Kidney glomerular epithelial cell (primary cell): ENCODE data around the gene OVAAL.

Experiments
- DNase-seq: peaks from one replicate; lab custom pipeline; 2025; lab: John Stamatoyannopoulos, UW

Gene OVAAL

GRCh38 chr1:180558664-180559063 is at the start of gene OVAAL:
OVAAL (plus strand) TSS chr1:180558964.
- no peak for DNase-seq

- no peak for DNase-seq
Observed at GRCh38 chr1:180510882-180511281, 47.9 kb upstream of the OVAAL start.

GRCh38 chr1:180513531-180513930 is 45.2 kb upstream of the OVAAL start:
- no peak for DNase-seq

- DNase-seq: no peak
Observed at GRCh38 chr1:180515364-180515763, 43.4 kb upstream of the OVAAL start.

DNA sequence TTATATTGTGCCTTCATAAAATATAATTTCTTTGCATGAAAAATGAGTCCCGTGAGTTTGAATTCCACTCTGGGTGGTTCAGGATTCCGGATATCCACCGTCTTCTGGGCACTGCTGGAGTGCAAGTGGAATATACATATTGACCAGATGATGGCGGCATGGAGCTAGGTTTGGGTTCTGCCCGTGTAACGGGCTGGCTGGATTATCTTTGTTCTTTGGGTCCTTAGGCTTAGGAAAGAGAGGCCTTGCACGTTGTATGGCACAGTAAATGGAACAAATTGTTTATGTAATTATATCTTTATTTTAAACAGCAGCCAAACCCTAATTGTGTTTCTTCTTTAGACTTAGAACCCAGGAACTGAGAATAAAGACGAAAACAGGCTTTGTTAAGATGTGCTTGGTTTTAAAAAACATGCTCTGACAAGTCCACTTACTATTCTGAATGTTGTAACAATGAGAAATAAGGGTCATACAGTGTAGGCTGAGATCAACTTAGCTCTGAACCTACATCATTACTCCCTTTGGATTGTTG is 42.8 kb upstream of the OVAAL start:
- DNase-seq: peak; percentile 89

DNA sequence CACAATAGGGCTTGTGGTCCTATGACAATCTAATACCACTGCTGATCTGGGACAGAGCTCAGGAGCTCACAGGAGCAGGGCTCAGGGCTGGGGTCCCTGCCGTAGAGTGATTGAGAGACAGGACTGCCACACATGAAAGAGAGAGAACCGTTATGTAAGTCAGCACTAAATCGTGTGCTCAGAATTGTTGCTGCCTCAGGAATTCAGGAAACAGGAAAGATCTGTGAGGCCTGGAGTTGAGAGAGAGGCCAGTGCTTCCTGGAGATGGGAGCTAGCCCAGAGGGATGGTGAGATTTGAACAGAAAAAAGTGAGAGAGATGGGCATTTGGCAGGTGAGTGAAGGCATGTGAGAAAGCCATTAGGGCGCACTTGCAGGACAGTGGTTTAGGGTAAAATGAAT is 38.9 kb upstream of the OVAAL start:
- DNase-seq: no peak

- no peak for DNase-seq
Observed at GRCh38 chr1:180521474-180522212, 37.1 kb upstream of the OVAAL start.

GRCh38 chr1:180522213-180522515 is 36.6 kb upstream of the OVAAL start:
- no peak for DNase-seq

DNA sequence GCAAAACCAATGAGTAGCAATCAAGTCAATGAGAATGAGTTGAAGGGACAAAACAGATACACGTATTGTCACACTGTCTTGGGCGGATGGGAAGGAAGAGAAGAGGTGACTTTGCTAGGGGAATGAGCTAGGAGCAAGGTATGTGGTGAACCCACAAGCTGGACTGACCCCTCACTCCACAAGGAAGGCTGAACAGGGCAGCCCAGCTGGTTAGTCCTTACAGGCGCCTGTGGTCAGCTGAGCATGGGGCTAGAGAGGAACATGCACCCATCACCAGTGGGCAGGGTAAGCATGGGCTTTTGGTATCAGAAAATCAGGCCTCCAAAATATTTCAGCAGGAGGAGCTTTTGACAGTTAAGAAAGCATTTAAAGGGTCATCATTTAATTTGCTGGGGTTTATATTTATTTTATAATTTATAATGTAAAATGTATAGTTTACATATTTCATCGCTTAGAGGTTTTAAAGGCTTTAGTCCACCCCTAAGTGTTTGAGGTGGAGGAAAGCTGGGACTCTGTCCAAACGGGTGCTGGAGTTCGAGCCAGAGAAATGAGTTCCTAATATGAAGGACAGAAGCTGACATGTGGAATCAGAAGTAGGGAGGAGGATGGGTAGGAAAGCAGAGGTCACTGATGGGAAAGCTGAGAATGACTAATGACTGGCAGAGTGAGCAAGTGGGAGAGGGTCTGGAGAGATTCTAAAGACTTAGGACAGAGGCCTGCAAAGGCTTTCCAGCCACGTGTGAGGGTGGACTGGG is 34.4 kb upstream of the OVAAL start:
- DNase-seq: no peak

DNA sequence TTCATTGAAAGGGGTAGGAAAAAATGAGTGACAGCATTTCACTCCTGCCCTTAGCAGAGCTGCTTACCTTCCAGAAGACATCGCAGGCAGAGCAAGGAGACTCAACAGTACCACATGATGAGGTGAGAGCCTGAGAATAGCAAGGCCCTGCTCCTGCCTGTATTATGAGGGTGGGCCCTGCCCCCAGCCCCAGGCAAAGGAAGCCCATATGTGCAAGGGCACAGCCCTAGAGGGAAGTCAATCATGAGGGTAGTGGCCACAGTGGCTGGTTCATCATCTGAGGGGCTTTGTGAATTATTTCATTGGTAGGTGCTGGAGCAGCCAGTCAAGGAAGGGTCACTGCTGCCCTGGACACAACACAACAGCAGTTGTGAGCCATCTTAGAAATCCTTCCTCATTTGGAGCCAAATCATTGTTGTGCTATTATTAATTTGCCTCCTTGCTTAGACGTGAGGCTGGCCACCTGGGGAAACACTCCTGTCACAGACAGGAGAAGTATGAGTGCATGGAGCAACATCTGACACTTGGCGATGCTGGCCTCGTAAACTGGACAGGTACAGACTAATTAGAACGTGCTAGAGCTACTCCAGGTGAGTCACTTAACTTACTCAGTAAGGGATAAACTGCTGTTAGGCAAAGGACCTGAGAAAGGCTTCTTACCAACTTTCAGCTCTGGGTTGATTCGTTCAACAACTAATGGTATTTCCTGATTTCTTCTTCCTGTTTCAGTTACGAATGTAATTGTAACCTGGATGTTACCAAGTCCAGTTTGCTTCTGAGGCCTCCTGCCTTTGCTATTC is 33.6 kb upstream of the OVAAL start:
- no peak for DNase-seq

GRCh38 chr1:180525715-180526039 is 33.1 kb upstream of the OVAAL start:
- no peak for DNase-seq

- DNase-seq: peak; percentile 55
Observed at GRCh38 chr1:180527101-180527669, 31.6 kb upstream of the OVAAL start.

- DNase-seq: no peak
Observed at GRCh38 chr1:180528868-180529470, 29.8 kb upstream of the OVAAL start.

GRCh38 chr1:180530501-180530900 is 28.3 kb upstream of the OVAAL start:
- peak; percentile 76 for DNase-seq

GRCh38 chr1:180532854-180533253 is 25.9 kb upstream of the OVAAL start:
- no peak for DNase-seq

GRCh38 chr1:180533266-180533987 is 25.3 kb upstream of the OVAAL start:
- peak; percentile 60 for DNase-seq

GRCh38 chr1:180534214-180534613 is 24.6 kb upstream of the OVAAL start:
- no peak for DNase-seq

DNA sequence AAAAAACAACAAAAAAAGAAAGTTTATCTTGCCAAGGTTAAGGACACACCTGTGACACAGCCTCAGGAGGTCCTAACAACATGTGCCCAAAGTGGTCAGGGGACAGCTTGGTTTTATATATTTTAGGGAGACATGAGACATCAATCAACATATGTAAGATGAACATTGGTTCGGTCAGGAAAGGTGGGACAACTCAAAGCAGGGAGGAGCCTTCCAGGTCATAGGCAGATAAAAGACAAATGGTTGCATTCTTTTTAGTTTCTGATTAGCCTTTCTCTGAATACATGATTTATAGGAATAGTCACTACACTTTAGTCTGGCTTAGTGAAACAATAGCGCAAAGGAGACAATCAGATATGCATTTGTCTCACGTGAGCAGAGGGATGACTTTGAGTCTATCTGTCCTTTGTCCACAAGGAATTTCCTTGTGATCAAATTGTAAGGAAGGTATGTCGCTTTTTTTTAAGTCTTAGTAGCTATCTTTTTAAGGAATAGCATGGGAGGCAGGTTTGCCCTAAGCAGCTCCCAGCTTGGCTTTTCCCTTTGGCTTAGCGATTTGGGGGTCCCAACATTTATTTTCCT is 23.3 kb upstream of the OVAAL start:
- no peak for DNase-seq

- DNase-seq: no peak
Observed at GRCh38 chr1:180536821-180537372, 21.9 kb upstream of the OVAAL start.

GRCh38 chr1:180539136-180539535 is 19.6 kb upstream of the OVAAL start:
- DNase-seq: no peak
